B cell (primary cell): ENCODE results near the gene SGCA. TPM values are rescaled to one million over a fixed set of nuclear protein-coding genes. Genes with fewer than 3 reads are reported as not detected.

Source experiments
- ATAC-seq: fragments of 200-7000 bp; cut with Tn5 transposase; one replicate; pipeline ENCODE4 v1.10.0; 2021; ENCODE audit warnings: low read depth, mild to moderate bottlenecking, moderate number of reproducible peaks, moderate library complexity
- CTCF ChIA-PET: fragments of 350-600 bp; sonication (Branson Sonifier 250); formaldehyde crosslinking; loops from one replicate; lab custom pipeline; 2021; ENCODE audit warnings: antibody characterized with exemption, inconsistent platforms; lab: Charles Lee
- POLR2A ChIA-PET: fragments of 350-600 bp; sonication (Branson Sonifier 250); formaldehyde crosslinking; loops from one replicate; lab custom pipeline; 2021; ENCODE audit warnings: antibody characterized with exemption; lab: Charles Lee
- DNase-seq: peaks from one replicate; pipeline ENCODE4 v3.0.0; 2013
- H2AFZ ChIP-seq: 2 replicates; pipeline ENCODE4 v1.6.1; 2012; ENCODE audit warnings: mild to moderate bottlenecking, low read depth, low read length; ENCODE audit not compliant: insufficient read depth, poor library complexity, severe bottlenecking
- H3K27ac ChIP-seq, 2 donors: 1 replicate in 1 of 2; 2 replicates in 1 of 2; pipeline ENCODE4 v1.5.1; 2012 to 2013; ENCODE audit warnings: low read length in 2 of 2, mild to moderate bottlenecking in 2 of 2, moderate library complexity in 1 of 2
- H3K27me3 ChIP-seq, 4 experiments: fragments of 200-600 bp in 1 of 4; sonication (generic) in 1 of 4; replicated peaks in 1 of 4; 1 replicate in 2 of 4; 2 replicates in 2 of 4; pipeline versions ENCODE4 v1.6.1 to v1.7.0; 2013 to 2016; ENCODE audit warnings: low read length in 3 of 4, mild to moderate bottlenecking in 2 of 4, mixed read lengths in 1 of 4, moderate library complexity in 1 of 4; ENCODE audit not compliant: insufficient read depth in 4 of 4, control insufficient read depth in 3 of 4; ENCODE audit errors: control extremely low read depth in 1 of 4
- H3K36me3 ChIP-seq, 2 experiments: replicated peaks in 1 of 2; 1 replicate in 1 of 2; 2 replicates in 1 of 2; pipeline versions ENCODE4 v1.6.1 to v1.7.1; 2013; ENCODE audit warnings: low read length in 1 of 2; ENCODE audit not compliant: insufficient read depth in 2 of 2, control insufficient read depth in 1 of 2; ENCODE audit errors: control extremely low read depth in 1 of 2, extremely low read depth in 1 of 2
- H3K4me1 ChIP-seq, 2 donors: fragments of 200-600 bp in 1 of 2; sonication (generic) in 1 of 2; 1 replicate in 1 of 2; 2 replicates in 1 of 2; pipeline versions ENCODE4 v1.5.1 to v1.6.1; 2013 to 2017; ENCODE audit warnings: low read length in 2 of 2; ENCODE audit not compliant: control insufficient read depth in 2 of 2, insufficient read depth in 2 of 2
- H3K4me2 ChIP-seq: replicated peaks from 2 replicates; pipeline ENCODE3; 2012; ENCODE audit warnings: mild to moderate bottlenecking, low read depth, low read length; ENCODE audit not compliant: poor library complexity, severe bottlenecking
- H3K4me3 ChIP-seq, 5 experiments: fragments of 200-600 bp in 1 of 5; sonication (generic) in 1 of 5; 1 replicate in 3 of 5; 2 replicates in 2 of 5; pipeline versions ENCODE4 v1.5.1 to v1.7.0; 2011 to 2016; ENCODE audit warnings: low read length in 4 of 5, mild to moderate bottlenecking in 4 of 5, low read depth in 2 of 5, control low read depth in 1 of 5, moderate library complexity in 1 of 5; ENCODE audit not compliant: insufficient read depth in 1 of 5; ENCODE audit errors: control extremely low read depth in 1 of 5, extremely low read depth in 1 of 5
- H3K79me2 ChIP-seq: fragments of 200-600 bp; sonication (generic); one replicate; pipeline ENCODE4 v1.6.0; 2016; ENCODE audit warnings: low read length; ENCODE audit not compliant: control insufficient read depth, insufficient read depth
- H3K9ac ChIP-seq: fragments of 200-600 bp; sonication (generic); 2 replicates; pipeline ENCODE4 v1.6.1; 2017; ENCODE audit warnings: mild to moderate bottlenecking, low read length, moderate library complexity
- H3K9me3 ChIP-seq, 3 donors: one replicate each; pipeline versions ENCODE4 v1.6.1 to v1.7.1; 2013; ENCODE audit warnings: low read length in 2 of 3; ENCODE audit not compliant: control insufficient read depth in 2 of 3, insufficient read depth in 1 of 3; ENCODE audit errors: control extremely low read depth in 1 of 3
- H4K20me1 ChIP-seq: 2 replicates; pipeline ENCODE4 v1.6.0; 2012; ENCODE audit warnings: mild to moderate bottlenecking, low read length; ENCODE audit not compliant: insufficient read depth, control insufficient read depth, poor library complexity, severe bottlenecking
- H3K27ac Mint-ChIP-seq: one replicate; pipeline ENCODE4 v1.8.0; 2021; ENCODE audit warnings: mixed read lengths
- H3K27me3 Mint-ChIP-seq: one replicate; pipeline ENCODE4 v1.8.0; 2021; ENCODE audit warnings: mixed read lengths
- H3K4me1 Mint-ChIP-seq: one replicate; pipeline ENCODE4 v1.8.0; 2021; ENCODE audit warnings: mixed read lengths
- H3K4me3 Mint-ChIP-seq: one replicate; pipeline ENCODE4 v1.8.0; 2021; ENCODE audit warnings: mixed read lengths
- H3K9me3 Mint-ChIP-seq: one replicate; pipeline ENCODE4 v1.8.0; 2022; ENCODE audit warnings: mixed read lengths; ENCODE audit not compliant: insufficient read depth
- EZH2 ChIP-seq: IDR thresholded peaks from 2 replicates; pipeline ENCODE4 v1.6.1; 2012; ENCODE audit warnings: borderline replicate concordance, low read depth, mild to moderate bottlenecking, moderate library complexity, low read length; ENCODE audit not compliant: insufficient read depth, poor library complexity, severe bottlenecking
- WGBS: methylation state at CpG from one replicate; pipeline ENCODE4 v1.1.5; 2013; ENCODE audit warnings: missing lambda C conversion rate; ENCODE audit not compliant: insufficient coverage; 5-methylcytosine and 5-hydroxymethylcytosine counted together
- intact Hi-C: fragments of 100-400 bp; cut with micrococcal nuclease; formaldehyde crosslinking; loops from one replicate; pipeline ENCODE4 v1.10.0; 2022
- polyA plus RNA-seq: library from polyadenylated mRNA; depleted of rRNA; stranded (reverse); fragments of >200 nt; gene quantifications from 2 replicates; pipeline ENCODE4 v1.2.3, GENCODE V29; 2012
- total RNA-seq, 2 donors: library from RNA; stranded (reverse); fragments of 120-200 nt in 1 of 2; gene quantifications; 1 replicate in 1 of 2; 2 replicates in 1 of 2; pipeline versions ENCODE4 v1.2.3 to v1.2.4, GENCODE V29; 2013 to 2022
- TF ChIP-seq, protein P1 (sequence below): fragments of 200-600 bp; IDR thresholded peaks from one replicate; pipeline ENCODE4 v1.8.0; 2022; ENCODE audit warnings: antibody characterized with exemption, mild to moderate bottlenecking

SGCA gene
- total and polyA plus RNA-seq, 2 donors (not counting 1 experiment from before 2014, with no cell fraction given), result 4.4 to 4.5 TPM

DNA sequence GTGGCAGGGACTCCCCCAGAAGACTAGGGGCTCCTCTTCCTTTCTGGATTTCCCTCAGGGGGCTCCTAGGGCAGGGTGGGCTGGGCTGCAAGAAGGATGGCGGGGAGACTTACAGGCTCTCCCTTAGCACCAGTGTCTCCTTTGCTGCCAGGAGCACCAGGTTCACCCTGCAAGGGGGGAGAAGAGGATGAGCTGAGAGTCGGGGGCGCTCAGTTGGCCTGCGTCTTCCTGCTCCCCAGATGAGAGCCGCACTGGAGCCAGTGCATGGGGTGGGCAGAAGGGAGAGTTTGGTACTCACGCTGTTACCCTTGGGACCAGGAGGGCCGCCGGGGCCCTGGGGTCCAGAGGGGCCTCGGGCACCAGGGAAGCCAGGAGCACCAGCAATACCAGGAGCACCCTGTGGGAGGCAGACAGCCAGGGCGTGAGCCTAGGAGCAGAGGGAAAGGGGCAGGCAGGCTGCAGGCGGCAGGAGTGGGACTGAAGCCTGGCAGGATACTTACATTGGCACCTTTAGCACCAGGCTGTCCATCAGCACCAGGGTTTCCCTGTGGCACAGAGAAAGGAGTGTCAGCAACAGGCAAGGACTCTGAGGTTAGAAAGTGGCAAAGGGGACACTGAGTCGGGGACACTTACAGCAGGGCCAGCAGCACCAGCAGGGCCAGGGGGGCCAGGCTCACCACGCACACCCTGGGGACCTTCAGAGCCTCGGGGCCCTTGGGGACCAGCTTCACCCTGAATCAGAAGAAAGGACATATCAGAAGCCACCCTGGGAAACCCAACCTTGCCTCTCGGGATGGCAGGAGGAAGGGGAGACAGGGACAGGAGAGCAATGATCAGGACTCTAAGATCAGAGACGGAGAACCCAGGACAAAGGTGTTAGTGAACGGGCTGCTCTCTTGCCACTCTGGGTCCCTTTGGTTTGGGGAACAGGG lies 29.4 kb downstream of the SGCA start:
- H3K4me1 Mint-ChIP-seq, result peaks cover 25% of the 10 kb centered on the region
- H3K36me3 ChIP-seq, result no peaks in the 10 kb centered on the region
- H3K79me2 ChIP-seq, result no peaks in the 10 kb centered on the region
- TF ChIP-seq, protein P1, sequence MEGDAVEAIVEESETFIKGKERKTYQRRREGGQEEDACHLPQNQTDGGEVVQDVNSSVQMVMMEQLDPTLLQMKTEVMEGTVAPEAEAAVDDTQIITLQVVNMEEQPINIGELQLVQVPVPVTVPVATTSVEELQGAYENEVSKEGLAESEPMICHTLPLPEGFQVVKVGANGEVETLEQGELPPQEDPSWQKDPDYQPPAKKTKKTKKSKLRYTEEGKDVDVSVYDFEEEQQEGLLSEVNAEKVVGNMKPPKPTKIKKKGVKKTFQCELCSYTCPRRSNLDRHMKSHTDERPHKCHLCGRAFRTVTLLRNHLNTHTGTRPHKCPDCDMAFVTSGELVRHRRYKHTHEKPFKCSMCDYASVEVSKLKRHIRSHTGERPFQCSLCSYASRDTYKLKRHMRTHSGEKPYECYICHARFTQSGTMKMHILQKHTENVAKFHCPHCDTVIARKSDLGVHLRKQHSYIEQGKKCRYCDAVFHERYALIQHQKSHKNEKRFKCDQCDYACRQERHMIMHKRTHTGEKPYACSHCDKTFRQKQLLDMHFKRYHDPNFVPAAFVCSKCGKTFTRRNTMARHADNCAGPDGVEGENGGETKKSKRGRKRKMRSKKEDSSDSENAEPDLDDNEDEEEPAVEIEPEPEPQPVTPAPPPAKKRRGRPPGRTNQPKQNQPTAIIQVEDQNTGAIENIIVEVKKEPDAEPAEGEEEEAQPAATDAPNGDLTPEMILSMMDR, result no peak
- no peak for TF ChIP-seq EZH2
- H3K9me3 Mint-ChIP-seq, result no peaks in the 10 kb centered on the region
- peaks cover 9% of the 10 kb centered on the region for H3K27me3 Mint-ChIP-seq
- H3K4me3 Mint-ChIP-seq, result no peak overlapping the region
- no peak overlapping the region for H3K27ac Mint-ChIP-seq
- H3K4me3 ChIP-seq, result no peak overlapping the region
- 87% methylated on average over 16 of the region's 17 CpGs for WGBS
- ATAC-seq (no peak), DNase-seq (no peak)
- intact Hi-C loops, result no loop called here
- no peaks in the 10 kb centered on the region for H4K20me1 ChIP-seq
- peaks cover 19 to 20% of the 10 kb centered on the region in 2 donors for H3K4me1 ChIP-seq
- ChIA-PET POLR2A (interaction anchor here (0.6 kb wide), 1 partner anchor 18 kb away, joined by 3 read pairs; no protein-coding TSS in a partner anchor), CTCF (interaction anchor here (0.8 to 2.2 kb wide), 4 partner anchors 9 to 100 kb away, joined by 3 to 8 read pairs (median 4); no protein-coding TSS in a partner anchor)
- H3K27me3 ChIP-seq, result peaks cover 0 to 14% (median 2%) of the 10 kb centered on the region in 4 experiments
- H3K27ac ChIP-seq, result no peak overlapping the region
- H3K4me2 ChIP-seq, result no peak overlapping the region
- H2AFZ ChIP-seq, result no peak overlapping the region
- H3K9me3 ChIP-seq, result peaks cover 0 to 3% (median 0%) of the 10 kb centered on the region in 3 donors
- no peak overlapping the region for H3K9ac ChIP-seq

DNA sequence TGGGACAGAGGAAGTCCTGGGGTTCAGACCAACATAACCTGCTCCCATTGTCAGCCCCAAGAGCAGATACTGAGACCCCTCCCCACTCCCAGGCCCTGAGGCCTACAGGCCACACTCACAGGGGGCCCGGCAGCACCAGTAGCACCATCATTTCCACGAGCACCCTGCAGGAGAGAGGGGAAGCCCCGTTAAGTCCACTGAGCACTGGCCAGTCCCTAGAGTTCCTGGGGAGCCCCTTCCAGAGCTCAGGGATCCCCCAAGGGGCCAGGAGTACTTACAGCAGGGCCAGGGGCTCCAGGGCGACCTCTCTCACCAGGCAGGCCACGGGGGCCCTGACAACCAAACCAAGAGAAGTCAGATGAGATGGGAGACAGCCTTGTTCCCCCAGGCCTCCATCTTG lies 30.2 kb downstream of the SGCA start:
- peaks cover 14% of the 10 kb centered on the region for H3K27me3 Mint-ChIP-seq
- peaks cover 25 to 29% of the 10 kb centered on the region in 2 donors for H3K4me1 ChIP-seq
- no peak overlapping the region for H3K4me3 ChIP-seq
- H3K4me3 Mint-ChIP-seq, result no peak overlapping the region
- H3K27me3 ChIP-seq, result peaks cover 0 to 20% (median 5%) of the 10 kb centered on the region in 4 experiments
- no peak overlapping the region for H3K9ac ChIP-seq
- no peak overlapping the region for H3K4me2 ChIP-seq
- intact Hi-C loops, result no loop called here
- H4K20me1 ChIP-seq, result no peaks in the 10 kb centered on the region
- H3K36me3 ChIP-seq, result no peaks in the 10 kb centered on the region
- no peak overlapping the region for H2AFZ ChIP-seq
- POLR2A ChIA-PET, result no interaction called here
- CTCF ChIA-PET, result interaction anchor here (0.8 to 2.7 kb wide), 9 partner anchors 8 to 102 kb away, joined by 3 to 49 read pairs (median 4); partner anchors contain the start of gene TMEM92
- no peak for ATAC-seq
- 82% methylated on average over 5 of the region's 5 CpGs for WGBS
- TF ChIP-seq, protein P1, result no peak
- no peak for TF ChIP-seq EZH2
- H3K27ac ChIP-seq, result no peak overlapping the region
- peaks cover 33% of the 10 kb centered on the region for H3K4me1 Mint-ChIP-seq
- H3K9me3 Mint-ChIP-seq, result no peaks in the 10 kb centered on the region
- DNase-seq, result no peak
- H3K9me3 ChIP-seq, result peaks cover 0 to 5% (median 0%) of the 10 kb centered on the region in 3 donors
- H3K27ac Mint-ChIP-seq, result no peak overlapping the region
- no peaks in the 10 kb centered on the region for H3K79me2 ChIP-seq
